ENCODE results near the gene BASP1. TPM values are rescaled to one million over a fixed set of nuclear protein-coding genes. Genes with fewer than 3 reads are reported as not detected.
A peak's percentile ranks its signal among the peaks of the same experiment; 100 is the strongest.
"Not testable (repeated sequence)": the region's sequence is repeated elsewhere in the genome, so short reads cannot be mapped to it uniquely, and the experiment has no call there.

The BASP1 gene
- total RNA-seq, 2 experiments from 2014 or later = 0.70 to 0.93 TPM

GRCh38 chr5:17316970-17317459, 99.6 kb downstream of the BASP1 start:
- Histone ChIP-seq H3K27ac (ENCODE audit: low read depth in 1 of 2, low read length in 2 of 2) (no peak overlapping the region), H3K4me3 (ENCODE audit: low read length) (no peak overlapping the region), H3K27me3 (ENCODE audit: control insufficient read depth in 1 of 2, insufficient read depth in 2 of 2, low read length in 2 of 2) (no peaks in the 10 kb centered on the region), H3K9me3 (ENCODE audit: control insufficient read depth in 1 of 2, insufficient read depth in 1 of 2, low read length in 2 of 2) (peaks cover 0 to 6% of the 10 kb centered on the region in 2 experiments), H3K4me1 (ENCODE audit: insufficient read depth, low read length) (no peaks in the 10 kb centered on the region), H3K36me3 (ENCODE audit: insufficient read depth, low read length) (no peaks in the 10 kb centered on the region)
- Mint-ChIP-seq H3K9me3 (peaks cover 2% of the 10 kb centered on the region), H3K4me3 (no peak overlapping the region), H3K36me3 (ENCODE audit: low read depth) (no peaks in the 10 kb centered on the region), H3K4me1 (ENCODE audit: low read depth) (no peaks in the 10 kb centered on the region), H3K27ac (no peak overlapping the region), H3K27me3 (no peaks in the 10 kb centered on the region)
- peak in 3 of 14 experiments; percentile 6 to 18 (median 13) for DNase-seq
- ATAC-seq (ENCODE audit: poor library complexity) = no peak
- no peak for TF ChIP-seq CTCF (IDR thresholded peaks at IDR 0.05)
- POLR2A ChIA-PET = no interaction called here
- intact Hi-C loops (cut with DNase I, micrococcal nuclease) = no loop called here
- CTCF ChIA-PET = no interaction called here

GRCh38 chr5:17317473-17317872, 100.0 kb downstream of the BASP1 start:
- no peak for TF ChIP-seq CTCF (IDR thresholded peaks at IDR 0.05)
- no peak for ATAC-seq (ENCODE audit: poor library complexity)
- intact Hi-C loops (cut with DNase I, micrococcal nuclease) = no loop called here
- no peak overlapping the region for H3K4me3 ChIP-seq (ENCODE audit: low read length)
- DNase-seq = peak in 2 of 14 experiments; percentile 16 to 19
- H3K4me1 Mint-ChIP-seq (ENCODE audit: low read depth) = no peaks in the 10 kb centered on the region
- H3K27me3 ChIP-seq (ENCODE audit: control insufficient read depth in 1 of 2, insufficient read depth in 2 of 2, low read length in 2 of 2) = no peaks in the 10 kb centered on the region
- peaks cover 0 to 10% of the 10 kb centered on the region in 2 experiments for H3K9me3 ChIP-seq (ENCODE audit: control insufficient read depth in 1 of 2, insufficient read depth in 1 of 2, low read length in 2 of 2)
- H3K4me3 Mint-ChIP-seq = no peak overlapping the region
- H3K27ac ChIP-seq (ENCODE audit: low read depth in 1 of 2, low read length in 2 of 2) = no peak overlapping the region
- ChIA-PET CTCF (no interaction called here), POLR2A (no interaction called here)
- H3K9me3 Mint-ChIP-seq = peaks cover 2% of the 10 kb centered on the region
- no peaks in the 10 kb centered on the region for H3K36me3 Mint-ChIP-seq (ENCODE audit: low read depth)
- no peaks in the 10 kb centered on the region for H3K27me3 Mint-ChIP-seq
- no peak overlapping the region for H3K27ac Mint-ChIP-seq
- H3K36me3 ChIP-seq (ENCODE audit: insufficient read depth, low read length) = no peaks in the 10 kb centered on the region
- H3K4me1 ChIP-seq (ENCODE audit: insufficient read depth, low read length) = no peaks in the 10 kb centered on the region

- CTCF ChIA-PET; H3K4me3 Mint-ChIP-seq; H3K27me3 ChIP-seq (ENCODE audit: control insufficient read depth in 1 of 2, insufficient read depth in 2 of 2, low read length in 2 of 2); H3K4me3 ChIP-seq (ENCODE audit: low read length); H3K36me3 Mint-ChIP-seq (ENCODE audit: low read depth); DNase-seq; intact Hi-C loops (cut with DNase I, micrococcal nuclease); POLR2A ChIA-PET; H3K27ac Mint-ChIP-seq; H3K4me1 Mint-ChIP-seq (ENCODE audit: low read depth); H3K27ac ChIP-seq (ENCODE audit: low read depth in 1 of 2, low read length in 2 of 2); H3K36me3 ChIP-seq (ENCODE audit: insufficient read depth, low read length); H3K27me3 Mint-ChIP-seq; H3K9me3 Mint-ChIP-seq; H3K4me1 ChIP-seq (ENCODE audit: insufficient read depth, low read length); ATAC-seq (ENCODE audit: poor library complexity): not testable (repeated sequence)
- peaks cover 0 to 10% of the 10 kb centered on the region in 2 experiments for H3K9me3 ChIP-seq (ENCODE audit: control insufficient read depth in 1 of 2, insufficient read depth in 1 of 2, low read length in 2 of 2)
Observed at GRCh38 chr5:17319095-17319494, 101.7 kb downstream of the BASP1 start.

Data from CD4-positive, alpha-beta T cell (primary cell).